PC-9 (cell line): Measurements from ENCODE around the gene BOLA2B. TPM values are rescaled to one million over a fixed set of nuclear protein-coding genes. Genes with fewer than 3 reads are reported as not detected.

Source experiments
- BruUV-seq: library from RNA; stranded (reverse); fragments of 400-500 nt; replicated peaks from 2 replicates; lab custom pipeline; 2021; lab: Mats Ljungman, UMichigan
- CTCF ChIA-PET: fragments of 300-600 bp; sonication (Branson Sonifier 250); formaldehyde crosslinking; loops from one replicate; lab custom pipeline; 2022; ENCODE audit warnings: antibody characterized with exemption; lab: Charles Lee
- POLR2A ChIA-PET: fragments of 300-600 bp; sonication (Branson Sonifier 250); formaldehyde crosslinking; loops from one replicate; lab custom pipeline; 2022; ENCODE audit warnings: antibody characterized with exemption; ENCODE audit not compliant: unreplicated experiment; lab: Charles Lee
- DNase-seq, 2 experiments: peaks; one replicate each; pipeline versions ENCODE4 v3.0.0 to v3.0.0-alpha.2; 2015 to 2022; ENCODE audit warnings: mixed read lengths in 1 of 2
- H2AFZ ChIP-seq: fragments of 200-600 bp; sonication (generic); 2 replicates; pipeline ENCODE4 v1.8.1; 2017; ENCODE audit warnings: antibody characterized with exemption
- H3F3A ChIP-seq: fragments of 200-600 bp; sonication (generic); 2 replicates; pipeline ENCODE4 v1.8.1; 2017; ENCODE audit warnings: antibody characterized with exemption, mild to moderate bottlenecking, low read depth; ENCODE audit not compliant: insufficient read depth
- H3K27ac ChIP-seq: fragments of 200-600 bp; sonication (generic); 2 replicates; pipeline ENCODE4 v1.6.1; 2016; ENCODE audit warnings: mixed run types
- H3K27me3 ChIP-seq: fragments of 200-600 bp; sonication (generic); 2 replicates; pipeline ENCODE4 v1.6.1; 2016; ENCODE audit warnings: low read depth, mixed run types; ENCODE audit not compliant: insufficient read depth
- H3K36me3 ChIP-seq: fragments of 200-600 bp; sonication (generic); 2 replicates; pipeline ENCODE4 v1.6.1; 2016; ENCODE audit warnings: low read depth, mixed run types
- H3K4me1 ChIP-seq: fragments of 200-600 bp; sonication (generic); replicated peaks from 2 replicates; pipeline ENCODE4 v1.6.1; 2016; ENCODE audit warnings: mixed run types; ENCODE audit not compliant: insufficient read depth
- H3K4me2 ChIP-seq: fragments of 200-600 bp; sonication (generic); 2 replicates; pipeline ENCODE4 v1.6.1; 2017; ENCODE audit warnings: mixed run types
- H3K4me3 ChIP-seq: fragments of 200-600 bp; sonication (generic); 2 replicates; pipeline ENCODE4 v1.6.1; 2016; ENCODE audit warnings: mixed run types
- H3K79me2 ChIP-seq: fragments of 200-600 bp; sonication (generic); 2 replicates; pipeline ENCODE4 v1.6.1; 2017; ENCODE audit warnings: low read depth, mixed run types
- H3K9me2 ChIP-seq: fragments of 200-600 bp; sonication (generic); 2 replicates; pipeline ENCODE4 v1.8.1; 2017; ENCODE audit warnings: mild to moderate bottlenecking; ENCODE audit not compliant: insufficient read depth
- H3K9me3 ChIP-seq: fragments of 200-600 bp; sonication (generic); 2 replicates; pipeline ENCODE4 v1.8.1; 2016; ENCODE audit warnings: low read depth; ENCODE audit not compliant: insufficient read depth
- H4K20me1 ChIP-seq: fragments of 200-600 bp; sonication (generic); 2 replicates; pipeline ENCODE4 v1.8.1; 2017; ENCODE audit not compliant: insufficient read depth
- CTCF ChIP-seq: fragments of 200-600 bp; sonication (generic); conservative IDR thresholded peaks from 2 replicates; pipeline ENCODE4 v1.6.1; 2017; ENCODE audit warnings: mixed run types, antibody characterized with exemption, mild to moderate bottlenecking, moderate library complexity
- EZH2 ChIP-seq: fragments of 200-600 bp; sonication (generic); IDR thresholded peaks from 2 replicates; pipeline ENCODE4 v1.8.0; 2017; ENCODE audit warnings: antibody characterized with exemption, low read depth
- intact Hi-C: fragments of 100-400 bp; cut with micrococcal nuclease; formaldehyde crosslinking; loops from one replicate; pipeline ENCODE4 v1.10.0; 2022; ENCODE audit not compliant: unreplicated experiment
- total RNA-seq: library from RNA; stranded (reverse); gene quantifications from 2 replicates; pipeline ENCODE4 v1.2.3, GENCODE V29; 2021

BOLA2B gene
- total RNA-seq, 1 experiment from 2014 or later: 258 TPM

- Histone ChIP-seq H3K4me1 (peaks cover 8% of the 10 kb centered on the region), H3K9me3 (no peaks in the 10 kb centered on the region), H4K20me1 (no peaks in the 10 kb centered on the region), H3K79me2 (no peaks in the 10 kb centered on the region), H3F3A (peaks cover 24% of the 10 kb centered on the region; the same call in 1 of the 2 replicates), H3K36me3 (no peaks in the 10 kb centered on the region), H3K4me3 (no peak overlapping the region), H3K27me3 (no peaks in the 10 kb centered on the region), H3K4me2 (peak overlapping the region; percentile 87; the same call in 1 of the 2 replicates), H2AFZ (no peak overlapping the region), H3K9me2 (no peaks in the 10 kb centered on the region), H3K27ac (no peak overlapping the region)
- intact Hi-C loops: no loop called here
- CTCF ChIA-PET: no interaction called here
- TF ChIP-seq EZH2: no peak
- TF ChIP-seq CTCF: no peak
- BruUV-seq: no TSS peak
- POLR2A ChIA-PET: no interaction called here
- no peak for DNase-seq
Observed at GRCh38 chr16:30184096-30184890, 9.2 kb downstream of the BOLA2B start.

- H3F3A ChIP-seq: peaks cover 24% of the 10 kb centered on the region; the same call in 1 of the 2 replicates
- H3K4me1 ChIP-seq: peaks cover 8% of the 10 kb centered on the region
- peak within 1 kb of the TSS; percentile 87 for H3K4me2 ChIP-seq
- POLR2A ChIA-PET: interaction anchor here (0.9 kb wide), 1 partner anchor 716 kb away, joined by 5 read pairs; no protein-coding TSS in a partner anchor
- H4K20me1 ChIP-seq: no peaks in the 10 kb centered on the region
- no peaks in the 10 kb centered on the region for H3K27me3 ChIP-seq
- BruUV-seq: no TSS peak
- no peaks in the 10 kb centered on the region for H3K79me2 ChIP-seq
- TF ChIP-seq EZH2 (no peak), CTCF (no peak)
- H3K27ac ChIP-seq: peak within 1 kb of the TSS; percentile 71
- peak within 1 kb of the TSS; percentile 85 for H2AFZ ChIP-seq
- H3K9me3 ChIP-seq: no peaks in the 10 kb centered on the region
- H3K36me3 ChIP-seq: no peaks in the 10 kb centered on the region
- intact Hi-C loops: no loop called here
- CTCF ChIA-PET: interaction anchor here (0.6 kb wide), 2 partner anchors 71 to 72 kb away, joined by 3 to 11 read pairs; no protein-coding TSS in a partner anchor
- H3K9me2 ChIP-seq: no peaks in the 10 kb centered on the region
- DNase-seq: peak; percentile 61 to 91
- peak within 1 kb of the TSS; percentile 69 for H3K4me3 ChIP-seq
Observed at GRCh38 chr16:30183233-30184095, 10.0 kb downstream of the BOLA2B start, which contains the start of gene CORO1A. CORO1A (plus strand) TSS chr16:30183602; CDS start chr16:30185210, 1,608 bp downstream.

- ChIA-PET POLR2A (interaction anchor here (0.6 kb wide), 1 partner anchor 238 kb away, joined by 3 read pairs; no protein-coding TSS in a partner anchor), CTCF (interaction anchor here (0.6 kb wide), 1 partner anchor 24 kb away, joined by 4 read pairs; no protein-coding TSS in a partner anchor)
- no peaks in the 10 kb centered on the region for H4K20me1 ChIP-seq
- no peaks in the 10 kb centered on the region for H3K9me2 ChIP-seq
- H3K4me3 ChIP-seq: no peak overlapping the region
- H3K36me3 ChIP-seq: no peaks in the 10 kb centered on the region
- TF ChIP-seq CTCF (no peak), EZH2 (no peak)
- intact Hi-C loops: no loop called here
- peaks cover 24% of the 10 kb centered on the region; the same call in 1 of the 2 replicates for H3F3A ChIP-seq
- no peaks in the 10 kb centered on the region for H3K9me3 ChIP-seq
- no peaks in the 10 kb centered on the region for H3K79me2 ChIP-seq
- DNase-seq: no peak
- H2AFZ ChIP-seq: no peak overlapping the region
- no peak overlapping the region for H3K4me2 ChIP-seq
- peaks cover 14% of the 10 kb centered on the region for H3K4me1 ChIP-seq
- H3K27me3 ChIP-seq: no peaks in the 10 kb centered on the region
- no peak overlapping the region for H3K27ac ChIP-seq
- no TSS peak for BruUV-seq
Observed at GRCh38 chr16:30180741-30181140, 12.7 kb downstream of the BOLA2B start.
